HG03108 (cell line): Measurements from ENCODE around the gene RFX2.
A peak's percentile ranks its signal among the peaks of the same experiment; 100 is the strongest.
"Not testable (repeated sequence)": the region's sequence is repeated elsewhere in the genome, so short reads cannot be mapped to it uniquely, and the experiment has no call there.

ENCODE experiments used
- ATAC-seq: cut with Tn5 transposase; IDR thresholded peaks from one replicate; pipeline ENCODE4 v1.9.1; 2021; ENCODE audit warnings: moderate library complexity; ENCODE audit not compliant: unreplicated experiment

RFX2 gene

GRCh38 chr19:5974721-5975387 is 135.4 kb downstream of the RFX2 start:
- ATAC-seq: no peak

- no peak for ATAC-seq
Measured at GRCh38 chr19:5973867-5974635, 136.2 kb downstream of the RFX2 start.

GRCh38 chr19:5973376-5973775 is 136.9 kb downstream of the RFX2 start:
- ATAC-seq: no peak

- ATAC-seq: no peak
Measured at GRCh38 chr19:5972355-5972731, 138.0 kb downstream of the RFX2 start.

DNA sequence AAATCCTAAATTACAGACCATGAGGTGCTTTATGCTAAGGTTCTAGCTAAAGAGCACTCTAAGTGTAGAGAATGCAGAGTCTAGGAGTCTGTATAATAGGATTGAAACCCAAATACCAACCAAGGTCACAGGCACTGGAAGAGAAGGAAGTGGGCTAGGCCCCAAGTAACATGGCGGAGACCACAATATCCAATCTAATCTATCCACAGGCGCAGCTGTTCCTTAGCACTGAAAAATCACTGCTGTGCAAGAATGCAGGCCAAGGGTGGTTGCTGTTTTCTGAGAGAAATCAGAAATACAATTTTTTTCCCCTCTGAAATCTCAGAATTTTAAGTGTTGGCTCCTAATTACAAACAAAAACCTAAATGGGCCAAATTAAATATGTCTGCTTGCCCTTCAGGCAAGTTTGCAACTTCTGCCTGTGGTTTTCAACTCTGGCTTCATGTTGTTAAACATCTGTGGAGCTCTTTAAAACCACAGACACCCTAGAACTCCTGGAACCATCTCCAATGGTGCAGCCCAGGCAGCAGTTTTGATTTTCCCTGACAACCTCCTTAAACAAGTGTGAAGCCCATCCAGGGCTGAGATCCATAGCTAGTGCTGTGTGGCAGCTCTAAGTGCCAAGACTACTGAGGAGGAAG is 138.5 kb downstream of the RFX2 start:
- no peak for ATAC-seq

DNA sequence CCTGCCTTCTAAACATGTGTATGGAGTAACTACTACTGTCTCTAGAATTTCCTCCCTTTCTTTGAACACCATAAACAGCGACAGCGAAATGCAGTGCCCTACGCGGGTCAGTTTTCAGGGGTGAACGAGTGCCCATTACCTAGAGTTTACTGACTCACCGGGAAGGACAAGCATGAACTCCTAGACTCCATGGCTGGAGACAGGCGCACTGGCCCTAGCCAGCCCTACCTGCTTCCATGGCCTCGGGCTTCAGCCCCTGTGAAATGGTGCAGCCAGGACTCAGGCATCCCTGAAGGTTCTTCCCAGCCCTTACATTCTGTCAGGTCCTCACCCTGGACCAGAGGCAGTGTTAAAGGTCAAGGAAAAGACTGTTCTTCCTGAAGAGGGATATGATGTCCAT is 140.8 kb downstream of the RFX2 start:
- no peak for ATAC-seq

DNA sequence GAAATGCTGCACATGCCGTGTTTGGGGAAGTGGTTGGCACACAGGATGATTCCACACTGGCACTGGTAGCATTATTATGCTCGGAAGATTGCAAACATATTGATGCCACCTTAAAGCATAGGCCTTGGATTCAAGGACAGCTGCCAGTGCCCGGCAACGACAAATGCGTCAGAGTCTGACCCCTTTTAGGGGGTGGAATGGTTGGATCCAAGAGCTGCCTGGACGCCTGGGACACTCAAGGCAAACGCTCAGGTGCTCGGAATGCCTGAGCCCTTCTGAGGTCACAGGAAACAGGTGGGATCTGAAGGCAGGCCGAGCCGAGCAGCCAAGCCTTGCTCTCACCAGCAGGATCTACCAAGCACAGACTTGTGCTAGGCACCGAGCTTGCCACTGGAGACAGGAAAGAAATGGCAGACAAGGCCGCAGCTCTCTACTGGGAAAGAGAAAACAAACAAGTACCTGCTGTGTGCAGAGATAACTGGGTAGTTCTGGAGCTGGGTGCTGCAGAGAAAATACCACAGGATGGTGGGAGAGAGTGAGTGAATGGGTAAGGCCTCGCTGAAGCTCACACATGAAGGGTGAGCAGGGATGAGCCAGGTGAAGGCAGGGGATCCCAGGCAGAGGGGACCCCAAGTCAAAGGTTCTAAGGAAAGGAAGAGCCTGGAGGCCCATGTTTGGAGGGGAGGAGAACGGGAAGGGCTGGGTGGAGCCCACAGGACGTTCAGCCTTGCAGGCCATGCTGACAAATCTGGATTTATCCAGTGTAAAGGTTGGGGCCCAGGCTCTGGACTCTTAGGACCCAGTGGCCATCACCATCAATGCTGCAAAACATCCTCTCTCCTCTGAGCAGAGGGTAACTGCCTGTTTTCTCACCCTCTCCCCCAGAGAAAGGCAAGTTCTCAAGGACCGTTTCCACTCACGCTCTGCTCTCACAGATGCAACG is 141.6 kb downstream of the RFX2 start:
- ATAC-seq: no peak

DNA sequence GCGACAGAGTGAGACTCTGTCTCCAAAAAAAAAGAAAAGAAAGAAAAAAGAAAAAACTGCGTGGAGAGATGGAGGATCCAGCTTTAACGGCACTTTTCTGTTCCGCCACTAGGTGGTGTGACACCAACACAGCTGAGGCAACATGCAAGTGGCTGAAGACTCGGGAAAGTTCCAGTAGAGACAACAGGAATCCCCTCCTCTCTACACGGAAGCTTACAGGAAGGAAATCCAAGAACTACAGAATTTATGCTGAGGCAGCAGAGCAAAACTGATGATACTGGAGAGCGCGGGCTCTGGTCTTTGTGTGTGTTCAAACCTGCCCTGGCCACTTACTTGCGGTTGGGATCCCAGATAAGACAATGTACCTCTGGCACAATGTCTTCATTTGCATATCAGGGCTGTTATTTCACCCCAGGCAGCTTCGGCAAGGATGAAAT is 142.3 kb downstream of the RFX2 start:
- ATAC-seq: no peak

DNA sequence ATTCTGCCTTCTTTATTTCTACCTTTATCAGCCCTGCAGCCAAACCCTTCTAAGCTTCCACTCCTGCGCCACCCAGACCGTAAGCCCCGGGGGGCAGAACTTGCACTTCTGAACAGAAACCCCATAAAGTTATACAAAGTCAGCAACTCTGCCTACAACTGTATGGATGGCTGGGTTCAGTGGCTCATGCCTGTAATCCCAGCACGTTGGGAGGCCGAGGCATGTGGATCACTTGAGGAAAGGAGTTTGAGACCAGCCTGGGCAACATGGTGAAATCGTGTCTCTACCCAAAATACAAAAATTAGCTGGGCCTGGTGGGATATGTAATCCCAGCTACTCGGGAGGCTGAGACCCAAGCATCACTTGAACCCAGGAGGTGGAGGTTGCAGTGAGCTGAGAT is 142.7 kb downstream of the RFX2 start:
- ATAC-seq: no peak

- no peak for ATAC-seq
Measured at GRCh38 chr19:5966941-5967340, 143.4 kb downstream of the RFX2 start.

- no peak for ATAC-seq
Measured at GRCh38 chr19:5966215-5966614, 144.1 kb downstream of the RFX2 start.

- no peak for ATAC-seq
Measured at GRCh38 chr19:5964816-5965565, 145.3 kb downstream of the RFX2 start.

GRCh38 chr19:5963855-5964254 is 146.4 kb downstream of the RFX2 start:
- ATAC-seq: no peak

GRCh38 chr19:5963259-5963658 is 147.0 kb downstream of the RFX2 start:
- not testable (repeated sequence) for ATAC-seq

DNA sequence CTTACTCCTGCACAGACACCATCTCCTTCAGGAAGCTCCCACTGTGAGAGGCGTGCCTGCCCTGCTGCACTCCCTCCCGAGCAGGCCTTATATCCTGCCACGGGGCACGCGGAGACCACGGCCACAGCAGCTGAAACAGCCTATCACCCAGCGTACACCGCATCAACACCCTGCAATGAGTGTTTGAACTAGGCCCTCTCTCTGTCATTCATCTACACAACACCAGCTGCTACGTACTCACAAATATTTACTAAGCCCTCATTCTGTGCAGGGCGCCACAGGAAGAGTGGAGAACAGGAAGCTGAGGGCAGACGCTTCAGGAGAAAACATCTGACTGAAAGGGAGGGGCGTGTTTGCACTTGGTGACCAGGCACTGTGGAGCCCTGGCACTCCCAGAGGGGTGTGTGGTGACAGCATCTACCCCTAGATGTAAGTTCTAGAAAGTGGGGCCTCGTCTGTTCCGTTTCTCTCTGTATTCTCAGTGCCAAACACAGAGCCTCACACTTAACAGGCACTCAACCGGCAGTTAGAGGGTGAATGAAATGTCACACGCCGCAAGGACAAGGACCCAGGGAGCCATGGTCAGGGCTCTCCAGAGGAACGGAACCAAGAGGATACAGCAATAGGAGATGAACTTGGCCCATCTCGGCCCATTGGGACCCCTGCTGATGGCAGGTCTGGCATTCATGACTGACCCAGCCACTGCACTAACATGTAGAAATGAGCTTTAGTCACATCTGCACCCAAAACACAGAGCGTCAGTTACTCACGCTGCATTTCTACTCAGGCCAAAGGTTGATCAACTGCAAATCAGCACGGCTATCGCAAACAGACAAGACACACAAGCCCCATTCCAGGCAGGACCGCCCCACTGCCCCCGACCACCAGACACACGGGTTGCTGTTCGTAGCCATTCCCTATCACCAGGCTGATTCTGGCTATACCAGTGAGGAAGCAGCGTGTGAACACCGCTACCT is 148.0 kb downstream of the RFX2 start:
- ATAC-seq: peak; percentile 72

- not testable (repeated sequence) for ATAC-seq
Measured at GRCh38 chr19:5961641-5961968, 148.7 kb downstream of the RFX2 start.

DNA sequence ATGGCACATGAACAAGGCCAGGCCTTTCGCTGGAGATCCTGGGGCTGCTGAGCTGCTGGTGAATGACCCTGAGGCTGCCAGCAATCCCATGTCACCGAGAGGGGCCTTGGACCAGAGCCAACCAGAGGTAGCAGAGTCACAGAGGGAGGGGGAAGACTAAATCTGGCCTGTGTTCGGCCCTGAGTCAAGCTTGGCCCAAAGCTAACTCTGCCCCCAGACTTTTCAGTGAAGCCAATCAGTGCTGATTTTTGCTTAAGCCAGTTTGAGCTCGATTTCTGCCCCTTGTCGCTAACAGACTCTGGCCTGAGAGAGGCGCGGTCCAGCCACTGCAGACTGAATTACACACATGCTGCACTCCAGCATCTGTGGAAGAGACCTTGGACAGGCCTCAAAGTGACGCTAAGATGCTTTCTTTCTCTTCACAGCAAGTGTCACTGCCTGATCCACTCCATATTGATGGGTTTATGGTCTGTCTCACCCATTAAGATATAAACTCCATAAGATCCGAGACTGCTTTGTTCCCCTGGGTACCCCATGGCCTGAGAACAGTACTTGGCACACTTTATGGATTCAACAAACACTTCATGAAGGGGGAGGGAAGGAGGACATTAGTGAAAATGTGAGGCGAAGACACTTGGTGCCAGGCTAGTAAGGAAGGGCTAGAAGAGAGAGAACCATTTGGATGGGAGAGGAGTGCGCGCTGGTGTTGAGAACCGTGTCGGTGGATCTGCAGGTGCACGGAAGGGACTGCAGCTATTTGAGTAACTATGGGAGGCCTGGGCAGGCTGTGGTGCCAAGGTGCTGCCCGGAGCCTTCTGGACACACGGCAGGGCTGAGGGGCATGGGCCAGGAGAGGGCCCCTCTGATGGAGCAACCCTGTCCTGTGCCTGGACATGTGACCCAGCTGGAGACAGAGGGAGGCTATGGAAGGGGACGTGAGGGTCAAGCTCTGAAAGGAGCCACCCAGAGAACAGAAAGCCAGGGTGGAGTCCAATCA is 150.0 kb downstream of the RFX2 start:
- no peak for ATAC-seq
